Measurements from ENCODE around the gene ZNF665.

DNA sequence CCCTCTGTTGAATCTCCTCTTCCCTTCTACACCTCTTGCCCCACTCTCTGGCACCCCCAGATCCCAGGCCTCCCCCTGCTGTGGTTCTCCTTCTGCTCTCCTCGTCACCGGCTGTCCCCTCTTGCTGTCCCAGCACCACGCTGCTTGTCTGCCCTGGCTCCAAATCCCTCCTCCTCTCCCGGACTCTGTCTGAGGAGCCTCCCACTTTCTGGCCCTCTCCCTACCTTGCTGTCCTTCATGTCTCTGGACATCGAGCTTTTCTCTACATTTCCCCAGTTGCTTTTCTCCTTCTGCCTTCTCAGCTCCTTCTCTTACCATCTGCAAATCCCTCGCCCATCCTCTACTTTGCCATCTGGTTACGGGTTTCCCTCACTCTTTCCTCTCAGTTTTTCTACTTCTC is 35.5 kb downstream of the ZNF665 start:
- TF ChIP-seq TSHZ2 (CRISPR knock-in tag; IDR thresholded peaks at IDR 0.05), result no peak
- TF ChIP-seq POU6F1 (CRISPR knock-in tag; IDR thresholded peaks at IDR 0.05; ENCODE audit: borderline replicate concordance, low read depth), result no peak
- no peak for TF ChIP-seq TOX (CRISPR knock-in tag; IDR thresholded peaks at IDR 0.05; ENCODE audit: borderline replicate concordance)
- no peak for TF ChIP-seq SNAI2 (CRISPR knock-in tag; IDR thresholded peaks at IDR 0.05)
- TF ChIP-seq, protein P1, sequence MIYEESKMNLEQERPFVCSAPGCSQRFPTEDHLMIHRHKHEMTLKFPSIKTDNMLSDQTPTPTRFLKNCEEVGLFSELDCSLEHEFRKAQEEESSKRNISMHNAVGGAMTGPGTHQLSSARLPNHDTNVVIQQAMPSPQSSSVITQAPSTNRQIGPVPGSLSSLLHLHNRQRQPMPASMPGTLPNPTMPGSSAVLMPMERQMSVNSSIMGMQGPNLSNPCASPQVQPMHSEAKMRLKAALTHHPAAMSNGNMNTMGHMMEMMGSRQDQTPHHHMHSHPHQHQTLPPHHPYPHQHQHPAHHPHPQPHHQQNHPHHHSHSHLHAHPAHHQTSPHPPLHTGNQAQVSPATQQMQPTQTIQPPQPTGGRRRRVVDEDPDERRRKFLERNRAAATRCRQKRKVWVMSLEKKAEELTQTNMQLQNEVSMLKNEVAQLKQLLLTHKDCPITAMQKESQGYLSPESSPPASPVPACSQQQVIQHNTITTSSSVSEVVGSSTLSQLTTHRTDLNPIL (CRISPR knock-in tag; IDR thresholded peaks at IDR 0.05; ENCODE audit: low read depth), result no peak
- no peak for TF ChIP-seq RARB (CRISPR knock-in tag; IDR thresholded peaks at IDR 0.05)
- TF ChIP-seq ZNF8 (CRISPR knock-in tag; IDR thresholded peaks at IDR 0.05), result no peak
- no peak for TF ChIP-seq PATZ1 (CRISPR knock-in tag; IDR thresholded peaks at IDR 0.05; ENCODE audit: borderline replicate concordance)
- TF ChIP-seq BACH2 (CRISPR knock-in tag; IDR thresholded peaks at IDR 0.05; ENCODE audit: borderline replicate concordance), result no peak
- no peak for TF ChIP-seq TCF4 (CRISPR knock-in tag; IDR thresholded peaks at IDR 0.05; ENCODE audit: borderline replicate concordance)
- no peak for TF ChIP-seq ZC3H10 (CRISPR knock-in tag; IDR thresholded peaks at IDR 0.05)
- no peak for TF ChIP-seq ESRRG (CRISPR knock-in tag; IDR thresholded peaks at IDR 0.05)
- no peak for TF ChIP-seq ZNF565 (CRISPR knock-in tag; conservative IDR thresholded peaks at IDR 0.05; ENCODE audit: low read depth)
- no peak for TF ChIP-seq ZFP3 (CRISPR knock-in tag; IDR thresholded peaks at IDR 0.05)

Data from SK-N-SH treated with all-trans-retinoic acid at 6 μM for 48 hours (cell line).